ENCODE data around the gene COPRS. TPM values are rescaled to one million over a fixed set of nuclear protein-coding genes. Genes with fewer than 3 reads are reported as not detected.

The COPRS gene
- total and polyA plus RNA-seq, 2 of the 4 experiments (the other 2 are of a cell fraction): 95.3 to 123 TPM

- Histone ChIP-seq H3K4me2 (ENCODE audit: low read depth, low read length) (no peak overlapping the region), H3K36me3 (ENCODE audit: control insufficient read depth, insufficient read depth, low read length) (no peaks in the 10 kb centered on the region), H2BK5ac (ENCODE audit: low read depth, low read length, poor library complexity, severe bottlenecking) (no peak overlapping the region), H2BK120ac (ENCODE audit: low read depth, low read length) (no peak overlapping the region), H3K18ac (ENCODE audit: low read depth, low read length) (no peak overlapping the region), H4K8ac (ENCODE audit: low read depth in 2 of 2, low read length in 2 of 2) (no peak overlapping the region), H4K91ac (ENCODE audit: insufficient read depth, low read depth, low read length) (no peak overlapping the region), H4K5ac (ENCODE audit: low read depth, low read length) (no peak overlapping the region), H3K79me1 (ENCODE audit: low read depth in 1 of 2, low read length in 2 of 2) (no peaks in the 10 kb centered on the region), H3K4ac (ENCODE audit: low read depth, low read length) (no peak overlapping the region), H3K9ac (ENCODE audit: low read depth, low read length) (no peak overlapping the region), H3K9me3 (ENCODE audit: control insufficient read depth, insufficient read depth, low read length) (no peaks in the 10 kb centered on the region), H4K20me1 (ENCODE audit: insufficient read depth, low read length) (no peaks in the 10 kb centered on the region), H2BK15ac (ENCODE audit: low read depth, low read length) (no peak overlapping the region), H2BK20ac (ENCODE audit: low read depth, low read length) (no peak overlapping the region), H3K56ac (ENCODE audit: extremely low read depth, insufficient read depth, low read length) (no peak overlapping the region), H3K14ac (replicated peaks; ENCODE audit: low read depth, low read length) (no peak overlapping the region), H3K4me1 (ENCODE audit: control insufficient read depth, insufficient read depth, low read length) (peaks cover 12% of the 10 kb centered on the region), H3K9me1 (ENCODE audit: insufficient read depth, low read length) (0 out of 2 replicates have a peak, but pooled peaks cover 6% of the 10 kb centered on the region), H2AFZ (replicated peaks; ENCODE audit: low read length, poor library complexity) (no peak overlapping the region), H3K4me3 (ENCODE audit: insufficient read depth, low read depth, low read length) (no peak overlapping the region), H3K27ac (ENCODE audit: insufficient read depth, low read length) (no peak overlapping the region), H2AK9ac (replicated peaks; ENCODE audit: low read depth, low read length, poor library complexity) (no peak overlapping the region), H2AK5ac (ENCODE audit: low read depth, low read length) (no peak overlapping the region), H3K23ac (ENCODE audit: low read depth, low read length) (no peak overlapping the region), H3K27me3 (ENCODE audit: control insufficient read depth, insufficient read depth, low read length) (no peaks in the 10 kb centered on the region)
- no CpG with 5 or more reads among the region's 3 CpGs for WGBS, 2 experiments (ENCODE audit: extremely low coverage in 2 of 2, insufficient read length in 1 of 2)
- DNase-seq: no peak
- TF ChIP-seq NFE2L2 (IDR thresholded peaks at IDR 0.05; ENCODE audit: low read depth, low read length): no peak
- no peak for TF ChIP-seq RCOR1 (IDR thresholded peaks at IDR 0.05; ENCODE audit: insufficient replicate concordance, low read length)
- no peak for TF ChIP-seq RAD21 (IDR thresholded peaks at IDR 0.05; ENCODE audit: low read length)
- no peak for TF ChIP-seq BHLHE40 (IDR thresholded peaks at IDR 0.05; ENCODE audit: low read depth, low read length)
- TF ChIP-seq MAZ (IDR thresholded peaks at IDR 0.05; ENCODE audit: borderline replicate concordance, low read depth, low read length): no peak
- no peak for TF ChIP-seq CHD1 (IDR thresholded peaks at IDR 0.05; ENCODE audit: low read depth, low read length)
- TF ChIP-seq ELK1 (IDR thresholded peaks at IDR 0.05; ENCODE audit: borderline replicate concordance, low read depth, low read length): no peak
- no peak for TF ChIP-seq SMC3 (IDR thresholded peaks at IDR 0.05; ENCODE audit: low read depth, low read length)
- TF ChIP-seq MXI1 (IDR thresholded peaks at IDR 0.05; ENCODE audit: borderline replicate concordance, low read depth, low read length): no peak
- TF ChIP-seq RFX5 (IDR thresholded peaks at IDR 0.05; ENCODE audit: low read depth, low read length): no peak
- TF ChIP-seq POLR2A (IDR thresholded peaks at IDR 0.05; ENCODE audit: low read depth, low read length): no peak
- no TSS peak for BruUV-seq (replicated peaks)
- POLR2A ChIA-PET (ENCODE audit: unreplicated experiment): no interaction called here
- in situ Hi-C loops (cut with MboI; ENCODE audit: low sequenced_read_pairs): loop anchor here (5.0 kb wide), 1 partner anchor 293 kb away; no protein-coding TSS in a partner anchor
- CTCF ChIA-PET: no interaction called here
- no peak for ATAC-seq (ENCODE audit: low read depth)
- intact Hi-C loops (cut with micrococcal nuclease): no loop called here
- dilution Hi-C loops (cut with HindIII; ENCODE audit: low sequenced_read_pairs, unreplicated experiment): no loop called here
Measured at GRCh38 chr17:31845291-31845690, 13.8 kb downstream of the COPRS start.
